ENCODE results near the gene SLC18A3.

Gene SLC18A3

GRCh38 chr10:49631975-49632374 is 21.9 kb downstream of the SLC18A3 start:
- no peak for DNase-seq

GRCh38 chr10:49632406-49633317 is 22.6 kb downstream of the SLC18A3 start:
- DNase-seq, result no peak

- DNase-seq, result no peak
Measured at GRCh38 chr10:49633327-49634068, 23.4 kb downstream of the SLC18A3 start.

- DNase-seq, result no peak
Measured at GRCh38 chr10:49634069-49634660, 24.1 kb downstream of the SLC18A3 start.

GRCh38 chr10:49642311-49642710 is 32.2 kb downstream of the SLC18A3 start:
- no peak for DNase-seq

- no peak for DNase-seq
Measured at GRCh38 chr10:49643241-49644034, 33.3 kb downstream of the SLC18A3 start.

GRCh38 chr10:49644035-49644646 is 34.0 kb downstream of the SLC18A3 start:
- DNase-seq, result no peak

- no peak for DNase-seq
Measured at GRCh38 chr10:49645417-49645816, 35.3 kb downstream of the SLC18A3 start.

GRCh38 chr10:49645871-49646870 is 36.1 kb downstream of the SLC18A3 start:
- no peak for DNase-seq

- no peak for DNase-seq
Measured at GRCh38 chr10:49647554-49647953, 37.4 kb downstream of the SLC18A3 start.

- DNase-seq, result no peak
Measured at GRCh38 chr10:49647985-49648795, 38.1 kb downstream of the SLC18A3 start.

GRCh38 chr10:49649294-49649693 is 39.2 kb downstream of the SLC18A3 start:
- DNase-seq, result no peak

GRCh38 chr10:49649936-49650723 is 40.0 kb downstream of the SLC18A3 start:
- DNase-seq, result no peak

- DNase-seq, result no peak
Measured at GRCh38 chr10:49650724-49651034, 40.6 kb downstream of the SLC18A3 start.

- no peak for DNase-seq
Measured at GRCh38 chr10:49651039-49651835, 41.1 kb downstream of the SLC18A3 start.

GRCh38 chr10:49651917-49652316 is 41.8 kb downstream of the SLC18A3 start:
- no peak for DNase-seq

- DNase-seq, result no peak
Measured at GRCh38 chr10:49652421-49653272, 42.5 kb downstream of the SLC18A3 start.

Data from fibroblast of skin of right quadriceps (primary cell).